ENCODE results near the gene ABCG4. TPM values are rescaled to one million over a fixed set of nuclear protein-coding genes. Genes with fewer than 3 reads are reported as not detected.

Gene ABCG4
- total and polyA plus RNA-seq, 2 donors (not counting 1 experiment from before 2014, with no cell fraction given): not detected

DNA sequence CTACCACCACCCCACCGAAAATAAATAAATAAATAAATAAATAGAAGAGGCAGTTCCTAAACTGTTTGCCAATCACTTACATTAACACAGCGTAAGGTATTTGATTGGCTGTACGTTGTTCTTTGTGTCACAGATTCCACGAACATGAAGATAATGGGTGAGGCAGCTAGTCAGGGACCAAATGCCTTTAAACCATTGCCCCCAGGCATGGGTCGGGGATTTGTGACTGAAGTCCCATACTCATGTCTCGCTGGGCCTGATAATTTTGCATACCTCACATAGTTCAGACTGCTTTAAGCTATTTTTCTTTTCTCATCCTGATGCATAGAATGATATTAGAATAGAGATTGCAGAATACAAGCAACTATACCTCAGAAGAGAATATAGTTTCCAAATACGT is 53.7 kb downstream of the ABCG4 start:
- Histone ChIP-seq H3K79me2 (ENCODE audit: control insufficient read depth, insufficient read depth, low read length) (peaks cover 14% of the 10 kb centered on the region), H3K4me2 (replicated peaks; ENCODE audit: low read depth, low read length, poor library complexity, severe bottlenecking) (no peak overlapping the region), H4K20me1 (ENCODE audit: control insufficient read depth, insufficient read depth, low read length, poor library complexity, severe bottlenecking) (no peaks in the 10 kb centered on the region), H3K27ac (ENCODE audit: low read length in 2 of 2) (no peak overlapping the region), H3K9me3 (ENCODE audit: control extremely low read depth in 1 of 3, control insufficient read depth in 2 of 3, insufficient read depth in 1 of 3, low read length in 2 of 3) (no peaks in the 10 kb centered on the region), H3K4me3 (ENCODE audit: control extremely low read depth in 1 of 5, extremely low read depth in 1 of 5, insufficient read depth in 1 of 5, low read depth in 2 of 5, low read length in 4 of 5) (no peak overlapping the region), H3K36me3 (replicated peaks in 1 of 2; ENCODE audit: control extremely low read depth in 1 of 2, control insufficient read depth in 1 of 2, extremely low read depth in 1 of 2, insufficient read depth in 2 of 2, low read length in 1 of 2) (no peaks in the 10 kb centered on the region), H3K4me1 (ENCODE audit: control insufficient read depth in 2 of 2, insufficient read depth in 2 of 2, low read length in 2 of 2) (peaks cover 14 to 15% of the 10 kb centered on the region in 2 donors), H3K27me3 (replicated peaks in 1 of 4; ENCODE audit: control extremely low read depth in 1 of 4, control insufficient read depth in 3 of 4, insufficient read depth in 4 of 4, low read length in 3 of 4) (no peaks in the 10 kb centered on the region), H2AFZ (ENCODE audit: insufficient read depth, low read depth, low read length, poor library complexity, severe bottlenecking) (no peak overlapping the region), H3K9ac (ENCODE audit: low read length) (no peak overlapping the region)
- H3K4me3 Mint-ChIP-seq: no peak overlapping the region
- ChIA-PET POLR2A (interaction anchor here (0.7 kb wide), 1 partner anchor 81 kb away, joined by 3 read pairs; the partner anchor contains the start of gene HINFP), CTCF (interaction anchor here (0.6 to 0.7 kb wide), 2 partner anchors 26 to 39 kb away, joined by 3 to 5 read pairs; no protein-coding TSS in a partner anchor)
- no peak for ATAC-seq (ENCODE audit: low read depth)
- intact Hi-C loops (cut with micrococcal nuclease): no loop called here
- no peak for DNase-seq
- no peak for TF ChIP-seq EZH2 (IDR thresholded peaks at IDR 0.05; ENCODE audit: borderline replicate concordance, insufficient read depth, low read depth, low read length, poor library complexity, severe bottlenecking)
- TF ChIP-seq, protein P1, sequence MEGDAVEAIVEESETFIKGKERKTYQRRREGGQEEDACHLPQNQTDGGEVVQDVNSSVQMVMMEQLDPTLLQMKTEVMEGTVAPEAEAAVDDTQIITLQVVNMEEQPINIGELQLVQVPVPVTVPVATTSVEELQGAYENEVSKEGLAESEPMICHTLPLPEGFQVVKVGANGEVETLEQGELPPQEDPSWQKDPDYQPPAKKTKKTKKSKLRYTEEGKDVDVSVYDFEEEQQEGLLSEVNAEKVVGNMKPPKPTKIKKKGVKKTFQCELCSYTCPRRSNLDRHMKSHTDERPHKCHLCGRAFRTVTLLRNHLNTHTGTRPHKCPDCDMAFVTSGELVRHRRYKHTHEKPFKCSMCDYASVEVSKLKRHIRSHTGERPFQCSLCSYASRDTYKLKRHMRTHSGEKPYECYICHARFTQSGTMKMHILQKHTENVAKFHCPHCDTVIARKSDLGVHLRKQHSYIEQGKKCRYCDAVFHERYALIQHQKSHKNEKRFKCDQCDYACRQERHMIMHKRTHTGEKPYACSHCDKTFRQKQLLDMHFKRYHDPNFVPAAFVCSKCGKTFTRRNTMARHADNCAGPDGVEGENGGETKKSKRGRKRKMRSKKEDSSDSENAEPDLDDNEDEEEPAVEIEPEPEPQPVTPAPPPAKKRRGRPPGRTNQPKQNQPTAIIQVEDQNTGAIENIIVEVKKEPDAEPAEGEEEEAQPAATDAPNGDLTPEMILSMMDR (IDR thresholded peaks at IDR 0.05): no peak
- no peaks in the 10 kb centered on the region for H3K27me3 Mint-ChIP-seq
- WGBS (ENCODE audit: insufficient coverage): 91% methylated on average over 1 of the region's 7 CpGs
- H3K9me3 Mint-ChIP-seq (ENCODE audit: insufficient read depth): no peaks in the 10 kb centered on the region
- H3K4me1 Mint-ChIP-seq: peaks cover 18% of the 10 kb centered on the region
- H3K27ac Mint-ChIP-seq: no peak overlapping the region

DNA sequence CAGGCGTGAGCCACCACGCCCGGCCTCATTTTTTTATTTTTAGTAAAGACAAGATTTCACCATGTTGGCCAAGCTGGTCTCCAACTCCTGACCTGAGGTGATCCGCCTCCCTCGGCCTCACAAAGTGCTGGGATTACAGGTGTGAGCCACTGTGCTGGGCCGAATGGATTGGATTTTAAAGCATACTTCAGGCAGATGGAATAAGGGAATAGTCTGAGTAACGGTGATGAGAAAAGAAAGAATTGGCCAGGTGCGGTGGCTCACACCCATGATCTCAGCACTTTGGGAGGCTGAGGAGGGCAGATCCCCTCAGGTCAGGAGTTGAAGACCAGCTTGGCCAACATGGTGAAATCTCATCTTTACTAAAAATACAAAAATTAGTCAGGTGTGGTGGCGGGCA is 55.2 kb downstream of the ABCG4 start:
- Histone ChIP-seq H2AFZ (ENCODE audit: insufficient read depth, low read depth, low read length, poor library complexity, severe bottlenecking) (no peak overlapping the region), H3K4me1 (ENCODE audit: control insufficient read depth in 2 of 2, insufficient read depth in 2 of 2, low read length in 2 of 2) (peaks cover 18 to 20% of the 10 kb centered on the region in 2 donors), H3K36me3 (replicated peaks in 1 of 2; ENCODE audit: control extremely low read depth in 1 of 2, control insufficient read depth in 1 of 2, extremely low read depth in 1 of 2, insufficient read depth in 2 of 2, low read length in 1 of 2) (no peaks in the 10 kb centered on the region), H3K4me3 (ENCODE audit: control extremely low read depth in 1 of 5, extremely low read depth in 1 of 5, insufficient read depth in 1 of 5, low read depth in 2 of 5, low read length in 4 of 5) (no peak overlapping the region), H4K20me1 (ENCODE audit: control insufficient read depth, insufficient read depth, low read length, poor library complexity, severe bottlenecking) (peaks cover 9% of the 10 kb centered on the region), H3K27ac (ENCODE audit: low read length in 2 of 2) (no peak overlapping the region), H3K9ac (ENCODE audit: low read length) (no peak overlapping the region), H3K79me2 (ENCODE audit: control insufficient read depth, insufficient read depth, low read length) (peaks cover 29% of the 10 kb centered on the region), H3K4me2 (replicated peaks; ENCODE audit: low read depth, low read length, poor library complexity, severe bottlenecking) (no peak overlapping the region), H3K9me3 (ENCODE audit: control extremely low read depth in 1 of 3, control insufficient read depth in 2 of 3, insufficient read depth in 1 of 3, low read length in 2 of 3) (no peaks in the 10 kb centered on the region), H3K27me3 (replicated peaks in 1 of 4; ENCODE audit: control extremely low read depth in 1 of 4, control insufficient read depth in 3 of 4, insufficient read depth in 4 of 4, low read length in 3 of 4) (no peaks in the 10 kb centered on the region)
- ChIA-PET POLR2A (no interaction called here), CTCF (interaction anchor here (1.0 kb wide), 1 partner anchor 9 kb away, joined by 3 read pairs; no protein-coding TSS in a partner anchor)
- Mint-ChIP-seq H3K27ac (no peak overlapping the region), H3K9me3 (ENCODE audit: insufficient read depth) (no peaks in the 10 kb centered on the region), H3K4me1 (peaks cover 27% of the 10 kb centered on the region), H3K27me3 (no peaks in the 10 kb centered on the region), H3K4me3 (no peak overlapping the region)
- ATAC-seq (ENCODE audit: low read depth): no peak
- DNase-seq: no peak
- TF ChIP-seq, protein P1 (IDR thresholded peaks at IDR 0.05): no peak
- no peak for TF ChIP-seq EZH2 (IDR thresholded peaks at IDR 0.05; ENCODE audit: borderline replicate concordance, insufficient read depth, low read depth, low read length, poor library complexity, severe bottlenecking)
- 97% methylated on average over 7 of the region's 9 CpGs for WGBS (ENCODE audit: insufficient coverage)
- intact Hi-C loops (cut with micrococcal nuclease): no loop called here
